ENCODE data around the gene EFCAB12. TPM values are rescaled to one million over a fixed set of nuclear protein-coding genes. Genes with fewer than 3 reads are reported as not detected.
"Not testable (repeated sequence)": the region's sequence is repeated elsewhere in the genome, so short reads cannot be mapped to it uniquely, and the experiment has no call there.

EFCAB12 gene
- total and polyA plus RNA-seq, 2 experiments from 2014 or later, result 0.19 to 0.20 TPM

- no peak overlapping the region for H3K27ac ChIP-seq
- H4K20me1 ChIP-seq (ENCODE audit: insufficient read depth, poor library complexity, severe bottlenecking), result no peaks in the 10 kb centered on the region
- H3K4me2 ChIP-seq, result no peak overlapping the region
- no peaks in the 10 kb centered on the region for H3K9me2 ChIP-seq (replicated peaks; ENCODE audit: insufficient read depth)
- WGBS (ENCODE audit: low lambda C conversion rate, missing lambda C conversion rate), result 87% methylated on average over 5 of the region's 5 CpGs
- H3K27me3 ChIP-seq, result no peaks in the 10 kb centered on the region
- H2AFZ ChIP-seq, result no peak overlapping the region
- no peak overlapping the region for H3K4me3 ChIP-seq
- no peak for TF ChIP-seq CTCF (IDR thresholded peaks at IDR 0.05; ENCODE audit: poor library complexity)
- TF ChIP-seq EZH2 (IDR thresholded peaks at IDR 0.05; ENCODE audit: borderline replicate concordance), result no peak
- no peak for TF ChIP-seq EZH2phosphoT487 (IDR thresholded peaks at IDR 0.05; ENCODE audit: low read depth, severe bottlenecking, unreplicated experiment)
- H3K9me3 ChIP-seq (ENCODE audit: low read depth), result no peaks in the 10 kb centered on the region
- H3K36me3 ChIP-seq (replicated peaks; ENCODE audit: insufficient read depth, low read depth), result no peaks in the 10 kb centered on the region
- no peaks in the 10 kb centered on the region for H3K4me1 ChIP-seq (ENCODE audit: insufficient read depth)
- no peaks in the 10 kb centered on the region for H3K79me2 ChIP-seq
- no peak for DNase-seq (ENCODE audit: low spot score)
These were observed 60.6 kb downstream of the EFCAB12 start for GRCh38 chr3:129367821-129368220.

GRCh38 chr3:129366312-129366831, 62.1 kb downstream of the EFCAB12 start:
- no peak for DNase-seq (ENCODE audit: low spot score)

GRCh38 chr3:129365296-129366136, 62.9 kb downstream of the EFCAB12 start:
- Histone ChIP-seq H4K20me1 (ENCODE audit: insufficient read depth, poor library complexity, severe bottlenecking) (no peaks in the 10 kb centered on the region), H3K4me1 (ENCODE audit: insufficient read depth) (no peaks in the 10 kb centered on the region), H3K27ac (no peak overlapping the region), H3K27me3 (no peaks in the 10 kb centered on the region), H2AFZ (no peak overlapping the region), H3K9me2 (replicated peaks; ENCODE audit: insufficient read depth) (no peaks in the 10 kb centered on the region), H3K4me3 (no peak overlapping the region), H3K9me3 (ENCODE audit: low read depth) (no peaks in the 10 kb centered on the region), H3K4me2 (no peak overlapping the region), H3K79me2 (no peaks in the 10 kb centered on the region), H3K36me3 (replicated peaks; ENCODE audit: insufficient read depth, low read depth) (no peaks in the 10 kb centered on the region)
- no peak for DNase-seq (ENCODE audit: low spot score)
- 97% methylated on average over 13 of the region's 13 CpGs for WGBS (ENCODE audit: low lambda C conversion rate, missing lambda C conversion rate)
- no peak for TF ChIP-seq EZH2 (IDR thresholded peaks at IDR 0.05; ENCODE audit: borderline replicate concordance)

More at GRCh38 chr3:129366312-129366831, 62.1 kb downstream of the EFCAB12 start:
- no peaks in the 10 kb centered on the region for H3K36me3 ChIP-seq (replicated peaks; ENCODE audit: insufficient read depth, low read depth)
- H2AFZ ChIP-seq, result no peak overlapping the region
- H3K27me3 ChIP-seq, result no peaks in the 10 kb centered on the region
- H4K20me1 ChIP-seq (ENCODE audit: insufficient read depth, poor library complexity, severe bottlenecking), result no peaks in the 10 kb centered on the region
- no peak overlapping the region for H3K27ac ChIP-seq
- WGBS (ENCODE audit: low lambda C conversion rate, missing lambda C conversion rate), result 91% methylated on average over 16 of the region's 16 CpGs
- TF ChIP-seq CTCF (IDR thresholded peaks at IDR 0.05; ENCODE audit: poor library complexity) (no peak), EZH2phosphoT487 (IDR thresholded peaks at IDR 0.05; ENCODE audit: low read depth, severe bottlenecking, unreplicated experiment) (no peak), EZH2 (IDR thresholded peaks at IDR 0.05; ENCODE audit: borderline replicate concordance) (no peak)
- H3K4me2 ChIP-seq, result no peak overlapping the region
- H3K4me1 ChIP-seq (ENCODE audit: insufficient read depth), result no peaks in the 10 kb centered on the region
- H3K9me2 ChIP-seq (replicated peaks; ENCODE audit: insufficient read depth), result no peaks in the 10 kb centered on the region
- no peaks in the 10 kb centered on the region for H3K9me3 ChIP-seq (ENCODE audit: low read depth)
- H3K4me3 ChIP-seq, result no peak overlapping the region
- no peaks in the 10 kb centered on the region for H3K79me2 ChIP-seq

- H3K4me3 ChIP-seq; H4K20me1 ChIP-seq (ENCODE audit: insufficient read depth, poor library complexity, severe bottlenecking); H3K9me3 ChIP-seq (ENCODE audit: low read depth); H3K36me3 ChIP-seq (replicated peaks; ENCODE audit: insufficient read depth, low read depth); H3K4me2 ChIP-seq; DNase-seq (ENCODE audit: low spot score); H3K4me1 ChIP-seq (ENCODE audit: insufficient read depth); H3K9me2 ChIP-seq (replicated peaks; ENCODE audit: insufficient read depth); H2AFZ ChIP-seq; H3K27me3 ChIP-seq; H3K27ac ChIP-seq; H3K79me2 ChIP-seq: not testable (repeated sequence)
- 84% methylated on average over 2 of the region's 2 CpGs for WGBS (ENCODE audit: low lambda C conversion rate, missing lambda C conversion rate)
These were observed 63.6 kb downstream of the EFCAB12 start for GRCh38 chr3:129364811-129365210.

- H4K20me1 ChIP-seq (ENCODE audit: insufficient read depth, poor library complexity, severe bottlenecking); H3K9me3 ChIP-seq (ENCODE audit: low read depth); H3K79me2 ChIP-seq; DNase-seq (ENCODE audit: low spot score); H3K4me3 ChIP-seq; H3K4me2 ChIP-seq; H3K9me2 ChIP-seq (replicated peaks; ENCODE audit: insufficient read depth); H2AFZ ChIP-seq; H3K4me1 ChIP-seq (ENCODE audit: insufficient read depth); H3K27me3 ChIP-seq; H3K36me3 ChIP-seq (replicated peaks; ENCODE audit: insufficient read depth, low read depth); H3K27ac ChIP-seq: not testable (repeated sequence)
- 100% methylated on average over 8 of the region's 28 CpGs for WGBS (ENCODE audit: low lambda C conversion rate, missing lambda C conversion rate)
These were observed 65.1 kb downstream of the EFCAB12 start for GRCh38 chr3:129363356-129363755.
